ENCODE results near the gene MYH10.

MYH10 gene

DNA sequence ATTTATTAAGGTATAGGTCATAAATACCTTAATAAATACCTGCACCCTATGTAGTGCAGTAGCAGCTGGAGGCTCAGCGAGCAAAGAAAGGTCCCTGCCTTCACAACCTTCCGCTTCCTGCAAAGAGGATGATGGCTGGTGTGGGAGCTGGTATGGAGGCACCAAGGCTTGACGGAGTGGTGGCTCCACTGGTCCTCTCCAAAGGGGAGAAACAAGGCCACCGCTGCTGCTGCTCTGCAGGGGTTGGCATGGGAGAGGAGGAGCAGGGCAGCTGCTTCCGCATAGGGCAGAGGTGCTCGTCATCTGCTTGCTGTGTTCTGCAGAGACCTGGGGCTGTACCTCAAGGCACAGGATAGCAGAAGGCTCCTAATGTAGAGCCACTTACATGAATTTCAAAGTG, 142.0 kb downstream of the MYH10 start:
- no peak overlapping the region for H3K27ac ChIP-seq (ENCODE audit: poor library complexity, severe bottlenecking)
- DNase-seq (ENCODE audit: low spot score): no peak
- H3K36me3 ChIP-seq (ENCODE audit: low read depth): peaks cover 92% of the 10 kb centered on the region
- H3K4me3 ChIP-seq (ENCODE audit: severe bottlenecking): no peak overlapping the region
- TF ChIP-seq CTCF (IDR thresholded peaks at IDR 0.05; ENCODE audit: poor library complexity, severe bottlenecking): no peak
- H3K4me1 ChIP-seq (ENCODE audit: insufficient read depth, poor library complexity, severe bottlenecking): no peaks in the 10 kb centered on the region
- H3K9me3 ChIP-seq (ENCODE audit: severe bottlenecking): no peaks in the 10 kb centered on the region
- no peak for ATAC-seq (ENCODE audit: low read depth)
- no peaks in the 10 kb centered on the region for H3K27me3 ChIP-seq (ENCODE audit: insufficient read depth, poor library complexity, severe bottlenecking)

DNA sequence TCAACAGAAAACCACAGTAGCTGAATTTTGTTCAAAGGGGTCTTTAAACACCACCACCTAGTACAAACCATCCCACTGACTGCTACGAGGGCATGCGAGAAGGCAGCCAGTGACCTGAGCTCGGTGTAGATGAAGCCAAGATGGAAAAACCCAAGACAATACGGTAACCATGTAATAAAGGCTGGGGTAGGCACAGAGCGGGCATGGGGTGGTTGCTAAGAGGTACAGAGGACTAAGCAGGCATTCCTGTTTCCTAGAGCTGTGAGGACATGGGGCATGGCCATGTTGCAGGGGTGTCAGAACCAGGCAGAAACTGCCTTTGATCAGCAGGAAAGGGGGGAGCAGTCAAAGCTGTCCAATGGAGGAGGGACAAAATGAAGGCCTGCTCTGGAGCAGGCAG, 142.8 kb downstream of the MYH10 start:
- H3K27ac ChIP-seq (ENCODE audit: poor library complexity, severe bottlenecking): no peak overlapping the region
- peaks cover 92% of the 10 kb centered on the region for H3K36me3 ChIP-seq (ENCODE audit: low read depth)
- H3K27me3 ChIP-seq (ENCODE audit: insufficient read depth, poor library complexity, severe bottlenecking): no peaks in the 10 kb centered on the region
- H3K4me3 ChIP-seq (ENCODE audit: severe bottlenecking): no peak overlapping the region
- no peaks in the 10 kb centered on the region for H3K9me3 ChIP-seq (ENCODE audit: severe bottlenecking)
- TF ChIP-seq CTCF (IDR thresholded peaks at IDR 0.05; ENCODE audit: poor library complexity, severe bottlenecking): no peak
- ATAC-seq (ENCODE audit: low read depth): no peak; the same call in 2 of the 3 replicates
- H3K4me1 ChIP-seq (ENCODE audit: insufficient read depth, poor library complexity, severe bottlenecking): no peaks in the 10 kb centered on the region
- DNase-seq (ENCODE audit: low spot score): no peak

DNA sequence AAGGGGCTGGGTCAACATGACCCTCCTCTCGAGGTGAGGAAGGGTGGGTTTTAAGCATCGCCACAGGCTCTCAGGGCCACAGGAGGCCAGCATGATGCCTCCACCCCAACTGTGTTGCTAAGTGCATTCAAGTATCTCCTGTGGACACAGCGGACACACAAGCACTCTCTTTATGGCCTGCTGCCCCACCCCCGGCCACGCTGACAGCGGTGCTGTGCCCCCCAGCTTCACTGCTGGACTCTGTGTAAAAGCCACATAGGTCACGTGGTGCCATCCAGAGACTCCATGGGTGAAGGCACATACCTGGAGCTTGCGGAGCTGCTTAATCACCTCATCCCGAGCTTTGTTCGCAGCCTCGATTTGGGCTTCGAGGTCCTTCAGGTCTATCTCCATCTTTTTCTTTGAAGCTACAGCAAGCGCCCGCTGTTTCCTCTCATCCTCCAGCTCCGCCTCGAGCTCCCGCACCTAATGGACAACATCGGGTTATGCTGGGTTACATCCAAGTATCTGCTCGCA, 143.3 kb downstream of the MYH10 start:
- Histone ChIP-seq H3K36me3 (ENCODE audit: low read depth) (peaks cover 93% of the 10 kb centered on the region), H3K4me1 (ENCODE audit: insufficient read depth, poor library complexity, severe bottlenecking) (no peaks in the 10 kb centered on the region), H3K27me3 (ENCODE audit: insufficient read depth, poor library complexity, severe bottlenecking) (no peaks in the 10 kb centered on the region), H3K4me3 (ENCODE audit: severe bottlenecking) (no peak overlapping the region), H3K27ac (ENCODE audit: poor library complexity, severe bottlenecking) (no peak overlapping the region), H3K9me3 (ENCODE audit: severe bottlenecking) (no peaks in the 10 kb centered on the region)
- DNase-seq (ENCODE audit: low spot score) (no peak), ATAC-seq (ENCODE audit: low read depth) (no peak)
- TF ChIP-seq CTCF (IDR thresholded peaks at IDR 0.05; ENCODE audit: poor library complexity, severe bottlenecking): no peak

DNA sequence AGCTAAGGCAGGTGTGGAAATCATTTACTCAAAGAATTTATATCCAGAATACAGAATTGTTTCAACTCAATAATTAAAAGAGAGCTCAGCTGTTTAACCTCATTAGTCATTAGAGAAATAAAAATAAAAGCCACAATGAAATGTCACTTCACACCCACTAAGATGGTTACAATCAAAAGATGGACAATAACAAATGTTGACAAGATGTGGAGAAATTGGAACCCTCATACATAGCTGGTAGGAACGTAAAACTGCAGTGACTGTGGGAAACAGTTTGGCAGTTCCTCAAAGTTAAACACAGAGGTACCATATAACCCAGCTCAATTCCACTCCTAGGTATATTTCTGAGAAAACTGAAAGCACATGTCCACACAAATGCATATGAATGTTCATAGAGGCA, 145.0 kb downstream of the MYH10 start:
- Histone ChIP-seq H3K27me3 (ENCODE audit: insufficient read depth, poor library complexity, severe bottlenecking) (no peaks in the 10 kb centered on the region), H3K4me1 (ENCODE audit: insufficient read depth, poor library complexity, severe bottlenecking) (no peaks in the 10 kb centered on the region), H3K4me3 (ENCODE audit: severe bottlenecking) (no peak overlapping the region), H3K9me3 (ENCODE audit: severe bottlenecking) (no peaks in the 10 kb centered on the region), H3K27ac (ENCODE audit: poor library complexity, severe bottlenecking) (no peak overlapping the region), H3K36me3 (ENCODE audit: low read depth) (peaks cover 90% of the 10 kb centered on the region)
- no peak for DNase-seq (ENCODE audit: low spot score)
- no peak for TF ChIP-seq CTCF (IDR thresholded peaks at IDR 0.05; ENCODE audit: poor library complexity, severe bottlenecking)
- no peak for ATAC-seq (ENCODE audit: low read depth)

GRCh38 chr17:8484465-8484864, 146.1 kb downstream of the MYH10 start:
- peaks cover 87% of the 10 kb centered on the region for H3K36me3 ChIP-seq (ENCODE audit: low read depth)
- no peak for TF ChIP-seq CTCF (IDR thresholded peaks at IDR 0.05; ENCODE audit: poor library complexity, severe bottlenecking)
- DNase-seq (ENCODE audit: low spot score): no peak
- H3K4me1 ChIP-seq (ENCODE audit: insufficient read depth, poor library complexity, severe bottlenecking): no peaks in the 10 kb centered on the region
- no peaks in the 10 kb centered on the region for H3K9me3 ChIP-seq (ENCODE audit: severe bottlenecking)
- H3K4me3 ChIP-seq (ENCODE audit: severe bottlenecking): no peak overlapping the region
- H3K27me3 ChIP-seq (ENCODE audit: insufficient read depth, poor library complexity, severe bottlenecking): no peaks in the 10 kb centered on the region
- ATAC-seq (ENCODE audit: low read depth): no peak
- no peak overlapping the region for H3K27ac ChIP-seq (ENCODE audit: poor library complexity, severe bottlenecking)

Data from RWPE2 (cell line).